GM12878 (cell line): ENCODE measurements around the gene IQCH. TPM values are rescaled to one million over a fixed set of nuclear protein-coding genes. Genes with fewer than 3 reads are reported as not detected.

Source experiments
- ATAC-seq: fragments of 200-7000 bp; cut with Tn5 transposase; 3 replicates; pipeline ENCODE4 v1.9.1; 2020; ENCODE audit warnings: mild to moderate bottlenecking, moderate library complexity
- BruUV-seq: library from RNA; stranded (reverse); fragments of 400-500 nt; replicated peaks from 2 replicates; lab custom pipeline; 2021; lab: Mats Ljungman, UMichigan
- CTCF ChIA-PET: fragments of 300-600 bp; sonication (Branson Sonifier 250); formaldehyde crosslinking; extraction: SDS; loops from one replicate; lab custom pipeline; 2021; ENCODE audit warnings: inconsistent platforms; lab: Yijun Ruan, JAX
- POLR2A ChIA-PET: fragments of 350-600 bp; formaldehyde crosslinking; extraction: SDS; loops from one replicate; lab custom pipeline; 2021; ENCODE audit warnings: inconsistent platforms; lab: Charles Lee
- RAD21 ChIA-PET: fragments of 300-600 bp; sonication (Branson Sonifier 250); formaldehyde crosslinking; loops from one replicate; lab custom pipeline; 2023; ENCODE audit warnings: antibody characterized with exemption; ENCODE audit not compliant: unreplicated experiment; lab: Charles Lee
- SMC1A ChIA-PET: fragments of 300-600 bp; sonication (Branson Sonifier 250); formaldehyde crosslinking; loops from one replicate; lab custom pipeline; 2023; ENCODE audit not compliant: unreplicated experiment, uncharacterized antibody; lab: Charles Lee
- DNase-seq: peaks from one replicate; pipeline ENCODE4 v3.0.0-alpha.2; 2011; ENCODE audit warnings: low read depth, low spot score
- FAIRE-seq: peaks from 3 replicates; lab custom pipeline; 2011; peaks lifted over from hg19 to GRCh38; lab: Jason Lieb, UNC
- H2AFZ ChIP-seq: 2 replicates; pipeline ENCODE4 v1.6.0; 2011; ENCODE audit warnings: low read depth, low read length, control low read depth; ENCODE audit not compliant: control insufficient read depth
- H3K27ac ChIP-seq: 2 replicates; pipeline ENCODE4 v1.5.1; 2011; ENCODE audit warnings: control low read depth; ENCODE audit not compliant: control insufficient read depth, insufficient read depth
- H3K27me3 ChIP-seq, 2 experiments: replicated peaks in 1 of 2; 2 replicates each; pipeline versions ENCODE4 v1.6.0 to v1.6.1; 2011; ENCODE audit warnings: low read length in 1 of 2; ENCODE audit not compliant: control insufficient read depth in 2 of 2, insufficient read depth in 2 of 2
- H3K36me3 ChIP-seq, 2 experiments: 2 replicates each; pipeline ENCODE4 v1.5.1; 2011; ENCODE audit warnings: low read length in 1 of 2; ENCODE audit not compliant: control insufficient read depth in 2 of 2, insufficient read depth in 2 of 2
- H3K4me1 ChIP-seq: 2 replicates; pipeline ENCODE4 v1.6.1; 2011; ENCODE audit warnings: mild to moderate bottlenecking, low read length, moderate library complexity, mixed read lengths; ENCODE audit not compliant: control insufficient read depth, insufficient read depth
- H3K4me2 ChIP-seq: 2 replicates; pipeline ENCODE4 v1.6.0; 2011; ENCODE audit warnings: control low read depth; ENCODE audit not compliant: control insufficient read depth, insufficient read depth
- H3K4me3 ChIP-seq: fragments of 200-600 bp; sonication (generic); 2 replicates; pipeline ENCODE4 v1.5.1; 2016
- H3K79me2 ChIP-seq: 2 replicates; pipeline ENCODE4 v1.6.0; 2011; ENCODE audit warnings: low read length; ENCODE audit not compliant: control insufficient read depth, insufficient read depth
- H3K9ac ChIP-seq: 2 replicates; pipeline ENCODE4 v1.8.0; 2011; ENCODE audit warnings: low read length, control low read depth, mixed read lengths; ENCODE audit not compliant: control insufficient read depth, insufficient read depth
- H3K9me3 ChIP-seq: replicated peaks from 3 replicates; pipeline ENCODE4 v1.5.1; 2011; ENCODE audit warnings: mild to moderate bottlenecking, low read length; ENCODE audit not compliant: control insufficient read depth, insufficient read depth
- H4K20me1 ChIP-seq: 2 replicates; pipeline ENCODE4 v1.6.0; 2011; ENCODE audit not compliant: control insufficient read depth, insufficient read depth
- BCL11A ChIP-seq: IDR thresholded peaks from 2 replicates; pipeline ENCODE4 v1.6.1; 2011; ENCODE audit warnings: low read depth, low read length
- HCFC1 ChIP-seq: fragments of 150-350 bp; IDR thresholded peaks from 2 replicates; pipeline ENCODE4 v1.6.1; 2014; ENCODE audit warnings: low read length
- HDAC2 ChIP-seq: fragments of 200-600 bp; sonication (generic); IDR thresholded peaks from 2 replicates; pipeline ENCODE4 v1.6.1; 2017
- IKZF1 ChIP-seq: fragments of 450-650 bp; conservative IDR thresholded peaks from 2 replicates; pipeline ENCODE4 v1.6.1; 2017; ENCODE audit warnings: antibody characterized with exemption, mild to moderate bottlenecking
- MEF2A ChIP-seq: IDR thresholded peaks from 2 replicates; pipeline ENCODE4 v1.6.1; 2011; ENCODE audit warnings: low read depth, mild to moderate bottlenecking, low read length, moderate library complexity; ENCODE audit not compliant: insufficient read depth
- NR2C1 ChIP-seq: fragments of 450-650 bp; IDR thresholded peaks from 2 replicates; pipeline ENCODE4 v1.6.1; 2017; ENCODE audit warnings: antibody characterized with exemption, mild to moderate bottlenecking, moderate library complexity
- ZZZ3 ChIP-seq: IDR thresholded peaks from 2 replicates; pipeline ENCODE4 v1.6.1; 2011; ENCODE audit warnings: low read depth; ENCODE audit not compliant: control insufficient read depth, insufficient read length
- WGBS: methylation state at CpG from one replicate; pipeline ENCODE4 v1.1.6; 2016; ENCODE audit warnings: low lambda C conversion rate; ENCODE audit not compliant: insufficient replicate concordance, insufficient coverage; ENCODE audit errors: missing lambda C conversion rate; 5-methylcytosine and 5-hydroxymethylcytosine counted together
- in situ Hi-C: fragments of 300-500 bp; cut with MboI; formaldehyde crosslinking; loops from 9 replicates; pipeline ENCODE4 v1.14.3; 2018; ENCODE audit warnings: mixed read lengths
- intact Hi-C: fragments of 100-400 bp; cut with micrococcal nuclease; formaldehyde crosslinking; loops from one replicate; pipeline ENCODE4 v1.14.2; 2022; ENCODE audit not compliant: unreplicated experiment
- polyA plus RNA-seq, 11 experiments: library from polyadenylated mRNA; depleted of rRNA in 4 of 11; unstranded in 6 of 11; stranded (reverse) in 5 of 11; fragments of >200 nt; fragmentation: Nextera tagmentation in 4 of 11; fragmentation: Illumina TruSeq in 1 of 11; extraction: Ambion mirVana in 4 of 11; extraction: Trizol in 1 of 11; gene quantifications; 1 replicate in 1 of 11; 2 replicates in 10 of 11; pipeline versions ENCODE4 v1.2.1 to v1.2.3, GENCODE V29; 2011 to 2016; ENCODE audit warnings: inconsistent platforms in 2 of 11, missing spikeins in 2 of 11, low read depth in 1 of 11
- total RNA-seq, 4 experiments: library from RNA; depleted of rRNA in 3 of 4; stranded (reverse); fragments of >200 nt in 3 of 4; fragmentation: Illumina TruSeq in 1 of 4; extraction: Trizol in 1 of 4; gene quantifications; 2 replicates each; pipeline versions ENCODE4 v1.2.1 to v1.2.3, GENCODE V29; 2013 to 2021
- TF ChIP-seq, protein P1 (sequence below): fragments of 450-650 bp; IDR thresholded peaks from 2 replicates; pipeline ENCODE4 v1.6.1; 2017; ENCODE audit warnings: borderline replicate concordance

Gene IQCH
- total and polyA plus RNA-seq, 10 of the 15 experiments (the other 5 are each of a cell fraction or from before 2014, with no cell fraction given): 0.29 to 1.3 (median 0.99) TPM

DNA sequence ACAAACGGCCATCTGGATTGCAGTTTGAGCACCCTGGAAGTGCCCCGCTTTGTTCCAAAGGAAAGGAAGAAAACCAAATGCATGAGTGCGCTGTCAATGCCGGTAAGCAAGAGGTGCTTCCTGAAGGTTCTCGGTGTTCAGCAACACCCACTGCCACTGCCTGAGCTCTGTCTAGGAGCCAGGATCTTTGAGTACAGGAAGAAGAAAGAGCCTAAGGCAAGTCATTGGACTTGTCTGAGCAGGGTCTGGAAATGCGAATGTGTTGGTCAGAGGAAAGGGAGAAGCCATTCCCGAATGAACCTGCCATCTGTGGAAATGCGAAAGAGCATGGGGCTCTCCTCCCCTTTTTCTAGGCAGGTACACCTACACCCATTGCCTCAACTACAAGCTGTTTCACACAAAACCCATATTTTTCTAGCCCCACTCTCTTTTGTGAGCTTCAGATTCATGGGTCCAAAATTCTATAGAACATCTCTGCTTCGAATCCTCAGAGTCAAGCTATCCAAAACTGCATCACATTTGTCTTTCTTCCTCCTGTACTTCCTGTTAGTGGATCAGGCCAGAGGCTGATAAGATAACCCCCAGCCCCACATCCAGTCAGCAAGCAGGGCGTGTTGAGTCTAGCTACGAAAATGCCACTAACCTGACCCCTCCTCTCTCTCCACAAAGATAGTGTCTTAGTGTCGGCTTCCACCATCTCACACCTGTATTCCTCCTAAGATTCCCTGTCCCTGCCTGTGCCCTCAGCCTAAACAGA, 210.8 kb downstream of the IQCH start:
- no peak overlapping the region for H3K27ac ChIP-seq
- no peaks in the 10 kb centered on the region for H3K36me3 ChIP-seq
- no peaks in the 10 kb centered on the region for H3K4me1 ChIP-seq
- no TSS peak for BruUV-seq
- no peak overlapping the region for H3K9ac ChIP-seq
- TF ChIP-seq ZZZ3: no peak
- no peak for TF ChIP-seq HDAC2
- TF ChIP-seq, protein P1, sequence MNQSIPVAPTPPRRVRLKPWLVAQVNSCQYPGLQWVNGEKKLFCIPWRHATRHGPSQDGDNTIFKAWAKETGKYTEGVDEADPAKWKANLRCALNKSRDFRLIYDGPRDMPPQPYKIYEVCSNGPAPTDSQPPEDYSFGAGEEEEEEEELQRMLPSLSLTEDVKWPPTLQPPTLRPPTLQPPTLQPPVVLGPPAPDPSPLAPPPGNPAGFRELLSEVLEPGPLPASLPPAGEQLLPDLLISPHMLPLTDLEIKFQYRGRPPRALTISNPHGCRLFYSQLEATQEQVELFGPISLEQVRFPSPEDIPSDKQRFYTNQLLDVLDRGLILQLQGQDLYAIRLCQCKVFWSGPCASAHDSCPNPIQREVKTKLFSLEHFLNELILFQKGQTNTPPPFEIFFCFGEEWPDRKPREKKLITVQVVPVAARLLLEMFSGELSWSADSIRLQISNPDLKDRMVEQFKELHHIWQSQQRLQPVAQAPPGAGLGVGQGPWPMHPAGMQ: no peak
- no peak for TF ChIP-seq BCL11A
- no peak for TF ChIP-seq IKZF1
- no peak for TF ChIP-seq MEF2A
- no peak for TF ChIP-seq NR2C1
- no peak for TF ChIP-seq HCFC1
- ChIA-PET CTCF (interaction anchor here (1.0 to 3.4 kb wide), 4 partner anchors 8 to 371 kb away, joined by 3 to 13 read pairs (median 4); no protein-coding TSS in a partner anchor), POLR2A (no interaction called here), SMC1A (interaction anchor here (1.0 kb wide), 1 partner anchor 9 kb away, joined by 3 read pairs; no protein-coding TSS in a partner anchor), RAD21 (no interaction called here)
- intact Hi-C loops: no loop called here
- no peak for FAIRE-seq
- H3K79me2 ChIP-seq: no peaks in the 10 kb centered on the region
- WGBS: 72% methylated on average over 12 of the region's 12 CpGs
- H3K4me2 ChIP-seq: no peak overlapping the region
- H3K27me3 ChIP-seq: no peaks in the 10 kb centered on the region
- no peak overlapping the region for H3K4me3 ChIP-seq
- H2AFZ ChIP-seq: no peak overlapping the region
- no peaks in the 10 kb centered on the region for H4K20me1 ChIP-seq
- no peaks in the 10 kb centered on the region for H3K9me3 ChIP-seq
- in situ Hi-C loops: no loop called here
- ATAC-seq: no peak
- DNase-seq: no peak
